Ovary (tissue), 9 donors: ENCODE data around the gene SPATA1. TPM values are rescaled to one million over a fixed set of nuclear protein-coding genes. Genes with fewer than 3 reads are reported as not detected.

Experiments
- DNase-seq, 5 donors: peaks; one replicate each; pipeline ENCODE4 v3.0.0-alpha.2; 2019 to 2020
- H3K27ac ChIP-seq, 2 donors: fragments of 200-600 bp; one replicate each; pipeline versions ENCODE4 v1.5.1 to v1.8.0; 2019 to 2022
- H3K27me3 ChIP-seq: fragments of 200-600 bp; one replicate; pipeline ENCODE4 v1.8.0; 2022
- H3K36me3 ChIP-seq: fragments of 200-600 bp; sonication (generic); one replicate; pipeline ENCODE4 v1.5.1; 2019
- H3K4me1 ChIP-seq: one replicate; pipeline ENCODE4 v1.8.1; 2013; ENCODE audit warnings: mild to moderate bottlenecking, moderate library complexity; ENCODE audit not compliant: insufficient read depth
- H3K4me3 ChIP-seq: fragments of 200-600 bp; sonication (generic); one replicate; pipeline ENCODE4 v1.5.1; 2017
- H3K9me3 ChIP-seq, 2 donors: fragments of 200-600 bp in 1 of 2; sonication (generic) in 1 of 2; one replicate each; pipeline versions ENCODE4 v1.5.1 to v1.8.1; 2013 to 2019; ENCODE audit warnings: mild to moderate bottlenecking in 1 of 2, moderate library complexity in 1 of 2
- CTCF ChIP-seq, 3 donors: fragments of 450-650 bp in 2 of 3; fragments of 200-600 bp in 1 of 3; IDR thresholded peaks; one replicate each; pipeline versions ENCODE4 v1.5.1 to v1.8.0; 2016 to 2022; ENCODE audit warnings: antibody characterized with exemption in 3 of 3, mild to moderate bottlenecking in 1 of 3
- EP300 ChIP-seq: sonication (generic); formaldehyde crosslinking; IDR thresholded peaks from one replicate; pipeline ENCODE4 v1.6.1; 2017; ENCODE audit warnings: antibody characterized with exemption
- POLR2A ChIP-seq: fragments of 450-650 bp; IDR thresholded peaks from one replicate; pipeline ENCODE4 v1.6.1; 2017; ENCODE audit warnings: antibody characterized with exemption, mild to moderate bottlenecking, moderate library complexity
- WGBS, 3 donors: extraction: QIAGEN DNeasy Blood & Tissue Kit in 1 of 3; methylation state at CpG; one replicate each; pipeline versions ENCODE4 v1.1.5 to v1.1.7; 2013 to 2017; 5-methylcytosine and 5-hydroxymethylcytosine counted together
- intact Hi-C, 4 donors: fragments of 100-400 bp; cut with DNase I; formaldehyde crosslinking; loops; one replicate each; pipeline versions ENCODE4 v1.11.0 to v1.15.1; 2022 to 2023
- polyA plus RNA-seq, 2 donors: library from polyadenylated mRNA; stranded (reverse); fragments of 200-250 nt in 1 of 2; fragments of 350-450 nt in 1 of 2; fragmentation: Illumina TruSeq in 1 of 2; extraction: RNeasy Lipid Tissue Mini Kit (QIAGEN cat#74804) in 1 of 2; gene quantifications; one replicate each; pipeline ENCODE4 v1.2.3, GENCODE V29; 2013 to 2014
- total RNA-seq, 7 donors: library from RNA; depleted of rRNA in 2 of 7; stranded (reverse); fragments of >200 nt in 2 of 7; fragmentation: NEBNext Ultra II Directional in 3 of 7; extraction: Animal tissue kit (Norgen Biotek cat#: 25700) in 3 of 7; gene quantifications; one replicate each; pipeline versions ENCODE4 v1.1.0 to v1.2.4, GENCODE V29; 2016 to 2023
- donor health status: DM: no; HTN: no; CAD: no; lungs with moderate emphysema.
- donor health status: DM: no; HTN: no; CAD: no.
- donor health status: Bipolar disorder and iron deficiency.
- donor health status: DM: yes; HTN: yes; CAD: no.
- donor health status: DM: no; HTN: no; CAD: no.
- donor health status: DM: yes; HTN: yes; CAD: no.

The SPATA1 gene
- total and polyA plus RNA-seq, 9 donors: 0.12 to 1.9 (median 0.52) TPM; not detected in 1

- no peak overlapping the region for H3K27ac ChIP-seq
- no peak for TF ChIP-seq CTCF (IDR thresholded peaks at IDR 0.05)
- no peak for TF ChIP-seq POLR2A
- no peak for TF ChIP-seq EP300
- no peaks in the 10 kb centered on the region for H3K9me3 ChIP-seq
- intact Hi-C loops: loop anchor here in 2 of 4 donors (10.0 kb wide), 1 partner anchor 66 kb away; the partner anchor contains the start of genes GNG5 (in 2 of the 2) and SPATA1 (in 2 of the 2)
- WGBS, 3 donors: 91 to 96% (median 94%) methylated on average over 2 of the region's 2 CpGs
- H3K4me3 ChIP-seq: no peak overlapping the region
- DNase-seq: no peak
- H3K4me1 ChIP-seq: peaks cover 5% of the 10 kb centered on the region
- no peaks in the 10 kb centered on the region for H3K36me3 ChIP-seq
- H3K27me3 ChIP-seq: no peaks in the 10 kb centered on the region
These were observed 65.0 kb downstream of the SPATA1 start for GRCh38 chr1:84571150-84571535.

GRCh38 chr1:84573481-84573966 lies 67.3 kb downstream of the SPATA1 start:
- WGBS, 3 donors: 17 to 21% (median 18%) methylated on average over 5 of the region's 5 CpGs
- peaks cover 5% of the 10 kb centered on the region for H3K4me1 ChIP-seq
- DNase-seq: no peak
- H3K36me3 ChIP-seq: no peaks in the 10 kb centered on the region
- TF ChIP-seq CTCF (IDR thresholded peaks at IDR 0.05): no peak
- no peak for TF ChIP-seq POLR2A
- TF ChIP-seq EP300: no peak
- H3K4me3 ChIP-seq: peak overlapping the region; percentile 71
- peak overlapping the region in 1 of 2 donors; percentile 91 for H3K27ac ChIP-seq
- no peaks in the 10 kb centered on the region for H3K9me3 ChIP-seq
- no peaks in the 10 kb centered on the region for H3K27me3 ChIP-seq
- intact Hi-C loops: loop anchor here in 2 of 4 donors (10.0 kb wide), 1 partner anchor 69 kb away; the partner anchor contains the start of genes GNG5 (in 2 of the 2) and SPATA1 (in 2 of the 2)

- peak within 1 kb of the TSS; percentile 61 to 91 for H3K27ac ChIP-seq
- 1% methylated on average over 59 to 65 of the region's 67 CpGs for WGBS, 3 donors
- H3K9me3 ChIP-seq: no peaks in the 10 kb centered on the region
- H3K36me3 ChIP-seq: no peaks in the 10 kb centered on the region
- intact Hi-C loops: loop anchor here in 2 of 4 donors (10.0 kb wide), 1 partner anchor 69 kb away; the partner anchor contains the start of genes GNG5 (in 2 of the 2) and SPATA1 (in 2 of the 2)
- H3K4me3 ChIP-seq: peak within 1 kb of the TSS; percentile 71
- H3K4me1 ChIP-seq: peaks cover 5% of the 10 kb centered on the region
- H3K27me3 ChIP-seq: no peaks in the 10 kb centered on the region
- DNase-seq: peak; percentile 86 to 91 (median 89)
- TF ChIP-seq POLR2A (peak; percentile 72), CTCF (IDR thresholded peaks at IDR 0.05) (no peak)
These were observed 68.0 kb downstream of the SPATA1 start, which contains the start of gene CTBS for GRCh38 chr1:84573967-84574842. TSS of gene CTBS (minus strand) at chr1:84574440. CDS start at chr1:84574415, 25 bp downstream.

GRCh38 chr1:84574936-84575335 lies 68.8 kb downstream of the SPATA1 start:
- H3K27ac ChIP-seq: no peak overlapping the region
- DNase-seq: no peak
- intact Hi-C loops: loop anchor here in 2 of 4 donors (10.0 kb wide), 1 partner anchor 70 kb away; the partner anchor contains the start of genes GNG5 (in 2 of the 2) and SPATA1 (in 2 of the 2)
- no peaks in the 10 kb centered on the region for H3K36me3 ChIP-seq
- TF ChIP-seq EP300: no peak
- TF ChIP-seq POLR2A: no peak
- no peak for TF ChIP-seq CTCF (IDR thresholded peaks at IDR 0.05)
- H3K4me1 ChIP-seq: peaks cover 5% of the 10 kb centered on the region
- H3K4me3 ChIP-seq: peak overlapping the region; percentile 71
- H3K9me3 ChIP-seq: no peaks in the 10 kb centered on the region
- WGBS, 3 donors: 43 to 64% (median 44%) methylated on average over 7 of the region's 7 CpGs
- no peaks in the 10 kb centered on the region for H3K27me3 ChIP-seq
